ENCODE measurements around the gene GABRB3. TPM values are rescaled to one million over a fixed set of nuclear protein-coding genes. Genes with fewer than 3 reads are reported as not detected.

GABRB3 gene
- total RNA-seq, 1 donor from 2014 or later, result not detected

DNA sequence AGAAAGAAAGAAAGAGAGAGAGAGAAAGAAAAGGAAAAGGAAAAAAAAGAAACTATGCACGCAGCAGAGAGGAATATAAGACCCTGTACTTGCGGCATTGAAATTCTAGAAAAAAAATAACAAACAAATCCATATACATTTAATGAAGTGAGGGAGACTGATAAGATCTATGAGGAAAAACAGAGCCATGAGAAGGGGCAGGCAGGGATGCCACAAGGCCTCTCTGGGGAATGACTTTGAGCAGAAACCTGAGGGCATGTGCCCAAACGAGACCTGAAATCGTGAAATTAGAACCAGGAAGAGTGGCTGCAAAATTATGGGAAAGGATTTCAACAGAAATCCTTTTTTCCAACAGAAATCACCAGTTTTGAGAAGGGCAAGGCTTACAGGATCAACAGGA is 98.4 kb downstream of the GABRB3 start:
- H3K4me3 ChIP-seq, result no peak overlapping the region
- no peak for DNase-seq (ENCODE audit: low spot score in 2 of 2)
- intact Hi-C loops (cut with DNase I), result no loop called here
- no peak overlapping the region for H3K27ac ChIP-seq
- H3K27me3 ChIP-seq, result no peaks in the 10 kb centered on the region
- no peaks in the 10 kb centered on the region for H3K9me3 ChIP-seq
- no peaks in the 10 kb centered on the region for H3K4me1 ChIP-seq
- H3K36me3 ChIP-seq, result no peaks in the 10 kb centered on the region
- TF ChIP-seq, protein P1, sequence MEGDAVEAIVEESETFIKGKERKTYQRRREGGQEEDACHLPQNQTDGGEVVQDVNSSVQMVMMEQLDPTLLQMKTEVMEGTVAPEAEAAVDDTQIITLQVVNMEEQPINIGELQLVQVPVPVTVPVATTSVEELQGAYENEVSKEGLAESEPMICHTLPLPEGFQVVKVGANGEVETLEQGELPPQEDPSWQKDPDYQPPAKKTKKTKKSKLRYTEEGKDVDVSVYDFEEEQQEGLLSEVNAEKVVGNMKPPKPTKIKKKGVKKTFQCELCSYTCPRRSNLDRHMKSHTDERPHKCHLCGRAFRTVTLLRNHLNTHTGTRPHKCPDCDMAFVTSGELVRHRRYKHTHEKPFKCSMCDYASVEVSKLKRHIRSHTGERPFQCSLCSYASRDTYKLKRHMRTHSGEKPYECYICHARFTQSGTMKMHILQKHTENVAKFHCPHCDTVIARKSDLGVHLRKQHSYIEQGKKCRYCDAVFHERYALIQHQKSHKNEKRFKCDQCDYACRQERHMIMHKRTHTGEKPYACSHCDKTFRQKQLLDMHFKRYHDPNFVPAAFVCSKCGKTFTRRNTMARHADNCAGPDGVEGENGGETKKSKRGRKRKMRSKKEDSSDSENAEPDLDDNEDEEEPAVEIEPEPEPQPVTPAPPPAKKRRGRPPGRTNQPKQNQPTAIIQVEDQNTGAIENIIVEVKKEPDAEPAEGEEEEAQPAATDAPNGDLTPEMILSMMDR (IDR thresholded peaks at IDR 0.05), result no peak

DNA sequence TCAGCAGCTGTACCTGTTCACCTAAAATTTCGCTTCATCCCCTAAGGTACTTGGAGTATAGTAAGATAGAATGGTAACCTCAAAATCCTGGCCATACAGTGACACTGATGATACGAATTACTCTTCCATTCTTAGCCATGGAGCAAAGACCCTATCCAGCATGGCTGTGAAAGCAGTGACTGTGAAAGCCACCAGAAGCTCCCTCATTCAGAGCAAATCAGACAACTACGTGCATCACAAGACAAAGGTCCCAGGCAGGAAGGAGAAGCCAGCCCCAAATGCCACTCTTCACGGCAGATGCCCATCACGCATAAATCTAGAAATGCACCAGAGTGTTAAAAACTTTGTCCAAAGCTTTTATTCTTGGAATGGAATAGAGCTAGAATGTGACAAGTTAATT is 99.4 kb downstream of the GABRB3 start:
- intact Hi-C loops (cut with DNase I), result no loop called here
- no peaks in the 10 kb centered on the region for H3K4me1 ChIP-seq
- no peak for DNase-seq (ENCODE audit: low spot score in 2 of 2)
- H3K36me3 ChIP-seq, result no peaks in the 10 kb centered on the region
- H3K27ac ChIP-seq, result no peak overlapping the region
- no peaks in the 10 kb centered on the region for H3K9me3 ChIP-seq
- no peaks in the 10 kb centered on the region for H3K27me3 ChIP-seq
- TF ChIP-seq, protein P1 (IDR thresholded peaks at IDR 0.05), result no peak
- no peak overlapping the region for H3K4me3 ChIP-seq

DNA sequence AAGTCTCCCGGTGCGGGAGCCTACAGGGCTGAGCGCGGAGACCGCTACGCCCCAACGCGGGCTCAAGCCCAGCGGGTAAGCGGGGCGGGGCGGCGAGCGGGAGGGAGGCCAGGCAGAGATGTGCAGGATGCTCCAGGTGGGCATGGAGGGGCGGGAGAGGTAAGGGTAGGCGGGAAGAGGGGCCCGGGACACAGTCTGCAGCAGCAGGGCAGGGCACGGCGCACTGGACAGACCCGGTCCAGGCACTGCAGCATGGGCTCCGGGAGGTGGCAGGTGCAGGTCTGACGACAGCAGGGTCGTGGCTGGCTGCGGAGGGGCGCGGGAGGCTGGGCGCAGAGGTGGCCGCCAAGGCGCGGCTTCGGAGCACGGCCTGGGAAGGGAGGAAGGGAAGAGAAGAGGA is 102.8 kb downstream of the GABRB3 start:
- intact Hi-C loops (cut with DNase I), result no loop called here
- H3K4me1 ChIP-seq, result no peaks in the 10 kb centered on the region

DNA sequence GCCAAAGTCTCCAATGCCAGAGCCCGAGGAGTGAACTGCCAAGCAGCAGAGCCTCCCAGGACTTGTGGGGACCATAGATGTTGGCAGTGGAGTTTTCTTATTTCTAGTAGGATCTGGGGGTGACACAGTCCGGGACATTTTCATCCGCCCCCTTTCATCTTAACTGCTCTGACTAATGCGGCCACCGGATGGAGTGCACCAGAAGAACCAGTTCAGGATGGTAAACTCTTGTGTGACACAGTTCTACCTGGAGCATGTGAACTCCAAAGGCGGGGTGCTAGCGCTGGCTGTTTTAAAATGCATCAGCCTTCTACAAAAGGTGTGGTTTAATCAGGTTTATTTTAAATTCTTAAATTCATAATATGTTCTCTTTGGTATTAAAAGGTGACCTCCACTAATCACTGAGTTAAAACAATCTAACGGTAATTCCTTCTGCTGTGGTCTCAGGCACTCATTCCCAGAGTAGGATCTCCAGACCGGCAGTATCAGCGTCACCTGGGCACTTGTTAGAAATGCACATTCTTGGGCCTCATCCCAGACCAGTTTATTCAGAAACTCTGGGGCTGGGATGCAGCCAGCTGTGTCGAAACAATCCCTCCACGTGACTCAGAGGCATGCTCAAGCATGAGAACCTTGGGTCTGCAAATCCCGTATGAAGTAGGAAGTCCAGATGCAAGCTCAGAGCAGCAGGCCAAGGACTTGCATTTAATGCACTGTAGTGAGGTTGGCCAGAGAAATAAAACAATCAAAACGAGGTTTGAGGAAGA is 105.5 kb downstream of the GABRB3 start:
- Histone ChIP-seq H3K4me3 (no peak overlapping the region), H3K9me3 (no peaks in the 10 kb centered on the region), H3K4me1 (no peaks in the 10 kb centered on the region), H3K27me3 (no peaks in the 10 kb centered on the region), H3K36me3 (no peaks in the 10 kb centered on the region), H3K27ac (no peak overlapping the region)
- TF ChIP-seq, protein P1 (IDR thresholded peaks at IDR 0.05), result no peak
- intact Hi-C loops (cut with DNase I), result no loop called here
- DNase-seq (ENCODE audit: low spot score in 2 of 2), result no peak

More for the DNA sequence above, 102.8 kb downstream of the GABRB3 start:
- H3K36me3 ChIP-seq, result no peaks in the 10 kb centered on the region
- H3K27ac ChIP-seq, result no peak overlapping the region
- no peaks in the 10 kb centered on the region for H3K9me3 ChIP-seq
- no peak for DNase-seq (ENCODE audit: low spot score in 2 of 2)
- H3K27me3 ChIP-seq, result no peaks in the 10 kb centered on the region
- TF ChIP-seq, protein P1 (IDR thresholded peaks at IDR 0.05), result no peak
- H3K4me3 ChIP-seq, result no peak overlapping the region

DNA sequence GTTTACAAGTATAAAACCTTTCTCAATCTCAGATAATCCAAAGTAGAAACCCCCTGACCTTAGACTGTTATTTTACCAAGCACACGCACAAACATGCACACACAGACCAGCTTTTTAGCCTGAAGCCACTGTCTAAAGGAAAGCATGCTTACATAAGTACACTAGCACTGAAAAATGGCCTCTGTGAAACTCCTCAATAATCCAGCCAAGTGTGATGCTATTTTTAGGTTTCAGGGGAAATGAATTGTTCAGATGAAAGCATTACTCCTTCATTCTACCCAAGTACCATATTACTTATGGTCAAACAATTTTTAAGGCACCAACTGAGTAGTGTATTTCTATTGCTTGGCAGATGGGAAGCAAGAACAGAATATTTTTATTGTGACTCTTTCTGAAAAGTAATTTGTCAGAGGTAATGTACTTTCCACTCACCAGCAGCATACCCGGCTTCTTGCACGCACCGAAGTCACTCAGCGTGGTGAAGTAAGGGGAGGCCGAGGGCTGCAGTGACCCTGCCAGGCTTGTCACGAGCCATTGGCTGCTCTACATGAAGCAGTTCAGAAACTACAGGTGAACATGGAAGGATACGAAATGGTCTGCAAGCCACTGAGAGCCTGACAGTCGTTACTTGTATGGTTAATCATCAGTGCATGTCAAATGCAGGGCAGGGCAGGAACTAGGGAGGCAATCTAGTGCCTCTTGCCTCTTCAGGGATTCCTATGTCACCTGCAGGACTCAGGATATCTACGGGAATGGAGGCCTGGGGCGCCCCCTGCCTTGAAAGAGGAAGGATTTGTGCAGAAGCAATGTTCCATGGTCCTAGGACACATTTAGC is 106.7 kb downstream of the GABRB3 start:
- intact Hi-C loops (cut with DNase I), result no loop called here
- H3K4me3 ChIP-seq, result no peak overlapping the region
- H3K4me1 ChIP-seq, result no peaks in the 10 kb centered on the region
- no peak for DNase-seq (ENCODE audit: low spot score in 2 of 2)
- H3K36me3 ChIP-seq, result no peaks in the 10 kb centered on the region
- no peaks in the 10 kb centered on the region for H3K27me3 ChIP-seq
- H3K9me3 ChIP-seq, result no peaks in the 10 kb centered on the region
- no peak overlapping the region for H3K27ac ChIP-seq
- TF ChIP-seq, protein P1 (IDR thresholded peaks at IDR 0.05), result no peak
